Measurements from ENCODE around the gene ACSBG1.

DNA sequence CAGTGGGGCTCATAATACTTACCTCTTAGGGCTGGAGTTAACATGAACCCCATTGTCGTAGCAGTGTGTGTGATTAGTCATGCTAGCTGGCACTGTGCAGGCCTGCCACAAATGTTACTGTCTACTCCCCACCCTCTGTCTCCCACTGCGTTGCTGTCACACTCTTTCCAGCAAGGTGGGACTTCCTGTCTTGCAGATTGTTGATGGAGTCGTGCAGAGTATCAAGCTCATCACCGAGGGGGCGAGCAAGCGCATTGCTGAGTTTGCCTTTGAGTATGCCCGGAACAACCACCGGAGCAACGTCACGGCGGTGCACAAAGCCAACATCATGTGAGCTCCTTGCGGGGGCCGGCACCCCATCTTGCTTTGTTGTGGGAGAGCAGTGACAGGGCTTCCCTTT is 72.3 kb downstream of the ACSBG1 start:
- TF ChIP-seq, protein P1, sequence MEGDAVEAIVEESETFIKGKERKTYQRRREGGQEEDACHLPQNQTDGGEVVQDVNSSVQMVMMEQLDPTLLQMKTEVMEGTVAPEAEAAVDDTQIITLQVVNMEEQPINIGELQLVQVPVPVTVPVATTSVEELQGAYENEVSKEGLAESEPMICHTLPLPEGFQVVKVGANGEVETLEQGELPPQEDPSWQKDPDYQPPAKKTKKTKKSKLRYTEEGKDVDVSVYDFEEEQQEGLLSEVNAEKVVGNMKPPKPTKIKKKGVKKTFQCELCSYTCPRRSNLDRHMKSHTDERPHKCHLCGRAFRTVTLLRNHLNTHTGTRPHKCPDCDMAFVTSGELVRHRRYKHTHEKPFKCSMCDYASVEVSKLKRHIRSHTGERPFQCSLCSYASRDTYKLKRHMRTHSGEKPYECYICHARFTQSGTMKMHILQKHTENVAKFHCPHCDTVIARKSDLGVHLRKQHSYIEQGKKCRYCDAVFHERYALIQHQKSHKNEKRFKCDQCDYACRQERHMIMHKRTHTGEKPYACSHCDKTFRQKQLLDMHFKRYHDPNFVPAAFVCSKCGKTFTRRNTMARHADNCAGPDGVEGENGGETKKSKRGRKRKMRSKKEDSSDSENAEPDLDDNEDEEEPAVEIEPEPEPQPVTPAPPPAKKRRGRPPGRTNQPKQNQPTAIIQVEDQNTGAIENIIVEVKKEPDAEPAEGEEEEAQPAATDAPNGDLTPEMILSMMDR (conservative IDR thresholded peaks at IDR 0.05), result no peak
- no peak for TF ChIP-seq ZFX (IDR thresholded peaks at IDR 0.05)
